Endothelial cell of umbilical vein (primary cell): Measurements from ENCODE around the gene CYSLTR2.

Source experiments
- EZH2 ChIP-seq: IDR thresholded peaks from 2 replicates; pipeline ENCODE4 v1.6.1; 2012; ENCODE audit warnings: borderline replicate concordance, low read depth, mild to moderate bottlenecking, moderate library complexity, low read length, inconsistent platforms; ENCODE audit not compliant: severe bottlenecking
- FOS ChIP-seq: IDR thresholded peaks from 2 replicates; pipeline ENCODE4 v1.6.1; 2011; ENCODE audit warnings: mild to moderate bottlenecking, low read length, moderate library complexity, borderline replicate concordance; ENCODE audit not compliant: insufficient read depth
- GATA2 ChIP-seq: IDR thresholded peaks from 2 replicates; pipeline ENCODE4 v1.7.0; 2011; ENCODE audit warnings: low read depth, mild to moderate bottlenecking, moderate library complexity, mixed read lengths, low read length; ENCODE audit not compliant: insufficient read length, insufficient read depth
- JUN ChIP-seq: IDR thresholded peaks from 2 replicates; pipeline ENCODE4 v1.6.1; 2011; ENCODE audit warnings: borderline replicate concordance, low read depth; ENCODE audit not compliant: insufficient read length, insufficient read depth
- MYC ChIP-seq: IDR thresholded peaks from one replicate; pipeline ENCODE4 v1.6.1; 2011; ENCODE audit warnings: mild to moderate bottlenecking, low read depth, low read length
- POLR2A ChIP-seq: IDR thresholded peaks from 2 replicates; pipeline ENCODE4 v1.6.1; 2012; ENCODE audit warnings: low read depth, mild to moderate bottlenecking, control low read depth, low read length
- POLR2AphosphoS5 ChIP-seq: IDR thresholded peaks from 2 replicates; pipeline ENCODE4 v1.6.1; 2012; ENCODE audit warnings: low read depth, mild to moderate bottlenecking, control low read depth, low read length, moderate library complexity; ENCODE audit not compliant: insufficient read depth
- TF ChIP-seq, protein P1 (sequence below), 2 donors: IDR thresholded peaks; 1 replicate in 1 of 2; 2 replicates in 1 of 2; pipeline ENCODE4 v1.5.1; 2011; ENCODE audit warnings: low read length in 2 of 2, mild to moderate bottlenecking in 2 of 2, moderate library complexity in 2 of 2, control low read depth in 1 of 2, inconsistent platforms in 1 of 2, low read depth in 1 of 2; ENCODE audit not compliant: insufficient read depth in 1 of 2; ENCODE audit errors: extremely low read depth in 1 of 2
- TF ChIP-seq, protein P2 (sequence below): IDR thresholded peaks from 2 replicates; pipeline ENCODE4 v1.6.1; 2011; ENCODE audit not compliant: insufficient read depth, insufficient read length

DNA sequence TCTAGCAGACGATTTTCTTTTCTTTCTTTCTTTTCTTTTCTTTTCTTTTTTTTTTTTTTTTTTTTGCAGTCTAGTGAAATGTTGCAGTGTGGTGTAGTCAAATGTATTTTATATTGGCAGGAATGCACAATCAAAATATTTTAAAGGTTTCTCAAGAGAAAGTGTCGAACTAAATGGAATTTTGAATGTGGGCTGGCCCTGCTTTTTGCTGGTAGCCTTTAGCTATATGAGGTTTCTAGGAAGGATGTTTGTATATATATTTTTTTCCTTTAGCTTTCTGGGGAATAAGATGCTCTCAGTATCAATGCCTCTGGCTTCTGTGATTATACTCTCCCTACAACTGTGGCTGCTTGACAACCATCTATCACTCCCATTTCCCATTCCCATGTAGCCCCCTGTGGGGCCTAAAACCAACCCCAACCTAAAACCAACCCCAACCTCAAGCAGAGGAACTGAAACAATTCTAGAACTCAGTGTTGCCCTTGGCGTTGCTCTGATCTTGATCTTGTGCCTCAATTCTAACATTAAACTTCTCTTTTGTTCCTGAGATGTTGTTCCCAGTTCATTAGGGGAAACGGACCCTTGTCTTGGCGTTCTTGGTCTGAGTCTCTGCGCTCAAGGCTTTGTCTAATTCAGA lies 27.1 kb downstream of the CYSLTR2 start:
- TF ChIP-seq POLR2A (no peak), EZH2 (no peak), POLR2AphosphoS5 (no peak), GATA2 (no peak), JUN (no peak), MYC (no peak), FOS (no peak)
- TF ChIP-seq, protein P1, sequence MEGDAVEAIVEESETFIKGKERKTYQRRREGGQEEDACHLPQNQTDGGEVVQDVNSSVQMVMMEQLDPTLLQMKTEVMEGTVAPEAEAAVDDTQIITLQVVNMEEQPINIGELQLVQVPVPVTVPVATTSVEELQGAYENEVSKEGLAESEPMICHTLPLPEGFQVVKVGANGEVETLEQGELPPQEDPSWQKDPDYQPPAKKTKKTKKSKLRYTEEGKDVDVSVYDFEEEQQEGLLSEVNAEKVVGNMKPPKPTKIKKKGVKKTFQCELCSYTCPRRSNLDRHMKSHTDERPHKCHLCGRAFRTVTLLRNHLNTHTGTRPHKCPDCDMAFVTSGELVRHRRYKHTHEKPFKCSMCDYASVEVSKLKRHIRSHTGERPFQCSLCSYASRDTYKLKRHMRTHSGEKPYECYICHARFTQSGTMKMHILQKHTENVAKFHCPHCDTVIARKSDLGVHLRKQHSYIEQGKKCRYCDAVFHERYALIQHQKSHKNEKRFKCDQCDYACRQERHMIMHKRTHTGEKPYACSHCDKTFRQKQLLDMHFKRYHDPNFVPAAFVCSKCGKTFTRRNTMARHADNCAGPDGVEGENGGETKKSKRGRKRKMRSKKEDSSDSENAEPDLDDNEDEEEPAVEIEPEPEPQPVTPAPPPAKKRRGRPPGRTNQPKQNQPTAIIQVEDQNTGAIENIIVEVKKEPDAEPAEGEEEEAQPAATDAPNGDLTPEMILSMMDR (IDR thresholded peaks at IDR 0.05; ENCODE audit: extremely low read depth in 1 of 2, insufficient read depth in 1 of 2, low read depth in 1 of 2, low read length in 2 of 2) = no peak
- TF ChIP-seq, protein P2, sequence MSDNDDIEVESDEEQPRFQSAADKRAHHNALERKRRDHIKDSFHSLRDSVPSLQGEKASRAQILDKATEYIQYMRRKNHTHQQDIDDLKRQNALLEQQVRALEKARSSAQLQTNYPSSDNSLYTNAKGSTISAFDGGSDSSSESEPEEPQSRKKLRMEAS = no peak
